Measurements from ENCODE around the gene CR1. TPM values are rescaled to one million over a fixed set of nuclear protein-coding genes. Genes with fewer than 3 reads are reported as not detected.

CR1 gene
- total and polyA plus RNA-seq, 2 experiments from 2014 or later: 0.65 to 0.76 TPM

- peaks cover 18% of the 10 kb centered on the region for H3K36me3 Mint-ChIP-seq (ENCODE audit: low read depth)
These were observed 180.2 kb downstream of the CR1 start for GRCh38 chr1:207676153-207676552.

More at GRCh38 chr1:207676153-207676552, 180.2 kb downstream of the CR1 start:
- H3K79me2 ChIP-seq (replicated peaks; ENCODE audit: insufficient read depth): no peaks in the 10 kb centered on the region
- no peak for DNase-seq (ENCODE audit: low spot score)
- no peaks in the 10 kb centered on the region for H3K9me2 ChIP-seq (ENCODE audit: insufficient read depth)
- Mint-ChIP-seq H3K27me3 (ENCODE audit: insufficient read depth, low read depth, poor library complexity) (no peaks in the 10 kb centered on the region), H3K9me3 (peaks cover 14% of the 10 kb centered on the region; the same call in 2 of the 3 replicates), H3K4me3 (no peak overlapping the region), H3K27ac (no peak overlapping the region), H3K4me1 (peaks cover 8% of the 10 kb centered on the region; the same call in 2 of the 3 replicates)
- H3K27ac ChIP-seq (ENCODE audit: low read depth): no peak overlapping the region
- H3K4me1 ChIP-seq (ENCODE audit: insufficient read depth): peaks cover 10% of the 10 kb centered on the region; the same call in 1 of the 2 replicates
- no peaks in the 10 kb centered on the region for H3F3A ChIP-seq (replicated peaks; ENCODE audit: low read depth)
- no peaks in the 10 kb centered on the region for H3K36me3 ChIP-seq (ENCODE audit: insufficient read depth)
- no peak for ATAC-seq
- no peaks in the 10 kb centered on the region for H4K20me1 ChIP-seq (replicated peaks; ENCODE audit: insufficient read depth)
- H2AFZ ChIP-seq: no peak overlapping the region
- TF ChIP-seq ETS1 (IDR thresholded peaks at IDR 0.05) (no peak), CTCF (conservative IDR thresholded peaks at IDR 0.05; ENCODE audit: low read depth in 2 of 2) (no peak), CREB1 (CRISPR knock-in tag; IDR thresholded peaks at IDR 0.05; ENCODE audit: low read depth) (no peak), REST (IDR thresholded peaks at IDR 0.05; ENCODE audit: unreplicated experiment) (no peak), ZNF114 (CRISPR knock-in tag; IDR thresholded peaks at IDR 0.05) (no peak), NANOG (IDR thresholded peaks at IDR 0.05; ENCODE audit: borderline replicate concordance) (no peak), STAT1 (IDR thresholded peaks at IDR 0.05; ENCODE audit: unreplicated experiment) (no peak), JUNB (IDR thresholded peaks at IDR 0.05; ENCODE audit: unreplicated experiment) (no peak), POLR2AphosphoS5 (IDR thresholded peaks at IDR 0.05; ENCODE audit: low read depth) (no peak), EZH2phosphoT487 (IDR thresholded peaks at IDR 0.05; ENCODE audit: unreplicated experiment) (no peak), ZNF331 (CRISPR knock-in tag; IDR thresholded peaks at IDR 0.05; ENCODE audit: low read depth) (no peak), EZH2 (IDR thresholded peaks at IDR 0.05; ENCODE audit: low read depth, unreplicated experiment) (no peak), ZNF462 (CRISPR knock-in tag; IDR thresholded peaks at IDR 0.05) (no peak)
- no peak overlapping the region for H3K4me2 ChIP-seq
- no peak overlapping the region for H3K4me3 ChIP-seq
- H3K27me3 ChIP-seq (ENCODE audit: insufficient read depth): no peaks in the 10 kb centered on the region

Data from GM23338 (cell line).